ENCODE results near the gene NR3C1.

- no peak for TF ChIP-seq CTCF (IDR thresholded peaks at IDR 0.05; ENCODE audit: low read length)
- no peak for TF ChIP-seq EZH2phosphoT487 (IDR thresholded peaks at IDR 0.05; ENCODE audit: low read length)
Observed at GRCh38 chr5:143251190-143251589, 152.3 kb downstream of the NR3C1 start.
